HCT116 (cell line): ENCODE measurements around the gene SEMA5A. TPM values are rescaled to one million over a fixed set of nuclear protein-coding genes. Genes with fewer than 3 reads are reported as not detected.

ENCODE experiments used
- ATAC-seq: fragments of 200-7000 bp; cut with Tn5 transposase; 2 replicates; pipeline ENCODE4 v1.9.1; 2020; ENCODE audit warnings: mild to moderate bottlenecking, moderate library complexity
- BruUV-seq: library from RNA; stranded (reverse); fragments of 400-500 nt; replicated peaks from 2 replicates; lab custom pipeline; 2021; lab: Mats Ljungman, UMichigan
- CTCF ChIA-PET: fragments of 300-600 bp; sonication (Branson Sonifier 250); formaldehyde crosslinking; loops from one replicate; lab custom pipeline; 2021; ENCODE audit warnings: antibody characterized with exemption; lab: Charles Lee
- POLR2A ChIA-PET: fragments of 300-600, 350-600 bp; sonication (Branson Sonifier 250); formaldehyde crosslinking; loops from one replicate; lab custom pipeline; 2021; ENCODE audit warnings: antibody characterized with exemption; lab: Charles Lee
- RAD21 ChIA-PET, 2 experiments: fragments of 300-600 bp; sonication (Branson Sonifier 250); formaldehyde crosslinking; loops; one replicate each; lab custom pipeline; 2023; ENCODE audit warnings: low total read pairs in 2 of 2; ENCODE audit not compliant: uncharacterized antibody in 2 of 2, unreplicated experiment in 2 of 2, low non-redundant PET in 1 of 2; lab: Charles Lee
- DNase-seq: peaks from one replicate; pipeline ENCODE4 v3.0.0-alpha.2; 2010; ENCODE audit warnings: low read depth, low spot score
- H2AFZ ChIP-seq: fragments of 200-600 bp; shearing (Covaris generic), sonication (generic); 2 replicates; pipeline ENCODE4 v1.6.1; 2017; ENCODE audit warnings: low read depth, mixed run types, mixed read lengths, antibody characterized with exemption, low read length; ENCODE audit not compliant: poor library complexity, severe bottlenecking
- H3K27ac ChIP-seq: 2 replicates; pipeline ENCODE4 v1.5.1; 2012; ENCODE audit warnings: low read depth, low read length
- H3K27me3 ChIP-seq: fragments of 200-600 bp; sonication (generic); 2 replicates; pipeline ENCODE4 v1.6.1; 2016; ENCODE audit warnings: mixed run types, low read length, mixed read lengths; ENCODE audit not compliant: insufficient read depth
- H3K36me3 ChIP-seq, 2 experiments: fragments of 200-500 bp in 1 of 2; fragments of 200-600 bp in 1 of 2; sonication (Bioruptor generic) in 1 of 2; sonication (generic) in 1 of 2; 2 replicates each; pipeline versions ENCODE4 v1.5.1 to v1.6.1; 2014 to 2016; ENCODE audit warnings: low read length in 2 of 2, inconsistent platforms in 1 of 2, mixed read lengths in 1 of 2, mixed run types in 1 of 2; ENCODE audit not compliant: insufficient read depth in 2 of 2, control insufficient read depth in 1 of 2
- H3K4me1 ChIP-seq, 2 experiments: fragments of 200-600 bp in 1 of 2; sonication (generic) in 1 of 2; 2 replicates each; pipeline versions ENCODE4 v1.5.1 to v1.6.1; 2012 to 2017; ENCODE audit warnings: low read length in 2 of 2, inconsistent platforms in 1 of 2, mild to moderate bottlenecking in 1 of 2, mixed read lengths in 1 of 2, mixed run types in 1 of 2, moderate library complexity in 1 of 2; ENCODE audit not compliant: insufficient read depth in 2 of 2, control insufficient read depth in 1 of 2
- H3K4me2 ChIP-seq: fragments of 200-600 bp; sonication (generic); 2 replicates; pipeline ENCODE4 v1.6.1; 2017; ENCODE audit warnings: mixed run types, low read length, mixed read lengths
- H3K4me3 ChIP-seq, 2 experiments: fragments of 200-600 bp in 1 of 2; sonication (generic) in 1 of 2; replicated peaks in 1 of 2; 2 replicates each; pipeline ENCODE4 v1.5.1; 2011 to 2016; ENCODE audit warnings: low read length in 2 of 2, control low read depth in 1 of 2, low read depth in 1 of 2, mild to moderate bottlenecking in 1 of 2, mixed read lengths in 1 of 2, mixed run types in 1 of 2
- H3K79me2 ChIP-seq: fragments of 200-600 bp; sonication (generic); 2 replicates; pipeline ENCODE4 v1.6.1; 2017; ENCODE audit warnings: mild to moderate bottlenecking, mixed run types, low read length, moderate library complexity, mixed read lengths; ENCODE audit not compliant: insufficient read depth
- H3K9ac ChIP-seq: fragments of 200-600 bp; sonication (generic); 2 replicates; pipeline ENCODE4 v1.6.1; 2016; ENCODE audit warnings: low read length, mixed read lengths
- H3K9me2 ChIP-seq: fragments of 200-600 bp; sonication (generic), shearing (Covaris generic); 2 replicates; pipeline ENCODE4 v1.6.1; 2017; ENCODE audit warnings: mixed run types, mild to moderate bottlenecking, moderate library complexity; ENCODE audit not compliant: insufficient read depth
- H3K9me3 ChIP-seq, 2 experiments: fragments of 200-500 bp in 1 of 2; fragments of 200-600 bp in 1 of 2; sonication (Bioruptor generic) in 1 of 2; sonication (generic) in 1 of 2; 2 replicates each; pipeline ENCODE4 v1.6.1; 2014 to 2017; ENCODE audit warnings: low read length in 2 of 2, mixed read lengths in 2 of 2, inconsistent platforms in 1 of 2, low read depth in 1 of 2, mild to moderate bottlenecking in 1 of 2, mixed run types in 1 of 2, moderate library complexity in 1 of 2; ENCODE audit not compliant: control insufficient read depth in 1 of 2, insufficient read depth in 1 of 2
- H4K20me1 ChIP-seq: fragments of 200-600 bp; sonication (generic), shearing (Covaris generic); 2 replicates; pipeline ENCODE4 v1.6.1; 2017; ENCODE audit warnings: mixed run types, mild to moderate bottlenecking, moderate library complexity; ENCODE audit not compliant: insufficient read depth
- ATF3 ChIP-seq: IDR thresholded peaks from 2 replicates; pipeline ENCODE4 v1.6.1; 2012
- CBX3 ChIP-seq: IDR thresholded peaks from 2 replicates; pipeline ENCODE4 v1.6.1; 2012; ENCODE audit warnings: low read depth
- CEBPB ChIP-seq: IDR thresholded peaks from 2 replicates; pipeline ENCODE4 v1.6.1; 2012; ENCODE audit warnings: low read depth
- CTCF ChIP-seq, 3 experiments: fragments of 200-600 bp in 1 of 3; sonication (generic) in 1 of 3; IDR thresholded peaks in 2 of 3; conservative IDR thresholded peaks in 1 of 3; 2 replicates each; pipeline ENCODE4 v1.5.1; 2012 to 2017; ENCODE audit warnings: low read depth in 2 of 3, low read length in 2 of 3, antibody characterized with exemption in 1 of 3, borderline replicate concordance in 1 of 3, control low read depth in 1 of 3, mild to moderate bottlenecking in 1 of 3, mixed read lengths in 1 of 3, mixed run types in 1 of 3, moderate library complexity in 1 of 3; ENCODE audit not compliant: insufficient read depth in 1 of 3
- EGR1 ChIP-seq: IDR thresholded peaks from 2 replicates; pipeline ENCODE4 v1.6.1; 2012; ENCODE audit warnings: low read depth
- ELF1 ChIP-seq: IDR thresholded peaks from 2 replicates; pipeline ENCODE4 v1.6.1; 2012; ENCODE audit warnings: low read depth, borderline replicate concordance
- EZH2 ChIP-seq: fragments of 200-600 bp; sonication (generic); IDR thresholded peaks from 2 replicates; pipeline ENCODE4 v1.6.1; 2017; ENCODE audit warnings: antibody characterized with exemption, mixed run types
- FOSL1 ChIP-seq: IDR thresholded peaks from 2 replicates; pipeline ENCODE4 v1.6.1; 2012; ENCODE audit warnings: low read depth
- POLR2A ChIP-seq: IDR thresholded peaks from 2 replicates; pipeline ENCODE4 v1.7.0; 2011; ENCODE audit warnings: borderline replicate concordance; ENCODE audit not compliant: insufficient read depth, insufficient read length; ENCODE audit errors: extremely low read depth
- POLR2AphosphoS5 ChIP-seq: IDR thresholded peaks from 2 replicates; pipeline ENCODE4 v1.6.1; 2011; ENCODE audit warnings: mild to moderate bottlenecking, low read depth, low read length, moderate library complexity
- RAD21 ChIP-seq: IDR thresholded peaks from 2 replicates; pipeline ENCODE4 v1.6.1; 2012; ENCODE audit warnings: low read depth, mild to moderate bottlenecking
- SIN3A ChIP-seq: IDR thresholded peaks from 2 replicates; pipeline ENCODE4 v1.6.1; 2012; ENCODE audit warnings: low read depth
- YY1 ChIP-seq: IDR thresholded peaks from 2 replicates; pipeline ENCODE4 v1.6.1; 2011; ENCODE audit warnings: low read length, low read depth, moderate library complexity, mild to moderate bottlenecking; ENCODE audit not compliant: insufficient replicate concordance; ENCODE audit errors: extremely low read depth
- intact Hi-C: fragments of 100-400 bp; cut with micrococcal nuclease; formaldehyde crosslinking; loops from 2 replicates; pipeline ENCODE4 v1.10.0; 2022
- total RNA-seq: library from RNA; stranded (reverse); gene quantifications from one replicate; pipeline ENCODE4 v1.2.1, GENCODE V29; 2021; ENCODE audit not compliant: unreplicated experiment

The SEMA5A gene
- total RNA-seq, 1 experiment from 2014 or later = 0.02 TPM

- CTCF ChIA-PET = no interaction called here
- Histone ChIP-seq H4K20me1 (no peaks in the 10 kb centered on the region), H3K4me3 (no peak overlapping the region), H3K79me2 (no peaks in the 10 kb centered on the region), H3K27me3 (no peaks in the 10 kb centered on the region), H3K9ac (no peak overlapping the region), H3K27ac (no peak overlapping the region), H3K9me3 (peaks cover 4 to 43% of the 10 kb centered on the region in 2 experiments; a peak in 2 of 4 replicates), H3K9me2 (no peaks in the 10 kb centered on the region), H2AFZ (no peak overlapping the region), H3K4me1 (no peaks in the 10 kb centered on the region), H3K36me3 (no peaks in the 10 kb centered on the region), H3K4me2 (no peak overlapping the region)
- POLR2A ChIA-PET = no interaction called here
- intact Hi-C loops = no loop called here
- BruUV-seq = no TSS peak
- TF ChIP-seq RAD21 (no peak), CBX3 (no peak), EZH2 (no peak), CTCF (IDR thresholded peaks at IDR 0.05 in 2 of 3, conservative IDR thresholded peaks at IDR 0.05 in 1 of 3; ENCODE audit: borderline replicate concordance in 1 of 3, insufficient read depth in 1 of 3, low read depth in 2 of 3, low read length in 2 of 3) (no peak), POLR2AphosphoS5 (no peak), EGR1 (no peak), YY1 (no peak), FOSL1 (no peak), ELF1 (no peak), ATF3 (no peak), CEBPB (no peak), SIN3A (no peak), POLR2A (no peak)
- RAD21 ChIA-PET = no interaction called here
- DNase-seq = no peak
- no peak for ATAC-seq
These were observed 493.5 kb downstream of the SEMA5A start for GRCh38 chr5:9052421-9052820.
